ENCODE measurements around the gene VSTM2B.

DNA sequence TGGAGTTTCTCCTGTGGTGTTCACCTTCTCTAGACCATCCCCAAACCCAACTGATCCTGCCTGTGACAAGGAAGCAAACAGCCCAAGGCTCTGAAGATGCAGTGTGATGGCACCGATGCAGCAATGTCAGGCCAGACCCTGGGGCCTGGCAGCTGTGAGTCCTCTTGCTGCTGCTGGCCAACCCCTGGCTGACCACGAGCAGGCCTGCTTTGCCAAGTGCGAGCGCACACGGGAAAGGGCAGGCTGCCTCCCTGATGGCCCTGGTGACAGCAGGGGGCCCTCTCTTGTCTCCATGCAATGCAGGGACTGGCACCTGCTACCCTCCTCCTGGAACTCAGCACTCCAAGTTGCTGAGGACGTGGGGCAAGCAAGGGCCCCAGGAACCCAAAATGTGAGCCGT is 5.4 kb upstream of the VSTM2B start:
- TF ChIP-seq, protein P1, sequence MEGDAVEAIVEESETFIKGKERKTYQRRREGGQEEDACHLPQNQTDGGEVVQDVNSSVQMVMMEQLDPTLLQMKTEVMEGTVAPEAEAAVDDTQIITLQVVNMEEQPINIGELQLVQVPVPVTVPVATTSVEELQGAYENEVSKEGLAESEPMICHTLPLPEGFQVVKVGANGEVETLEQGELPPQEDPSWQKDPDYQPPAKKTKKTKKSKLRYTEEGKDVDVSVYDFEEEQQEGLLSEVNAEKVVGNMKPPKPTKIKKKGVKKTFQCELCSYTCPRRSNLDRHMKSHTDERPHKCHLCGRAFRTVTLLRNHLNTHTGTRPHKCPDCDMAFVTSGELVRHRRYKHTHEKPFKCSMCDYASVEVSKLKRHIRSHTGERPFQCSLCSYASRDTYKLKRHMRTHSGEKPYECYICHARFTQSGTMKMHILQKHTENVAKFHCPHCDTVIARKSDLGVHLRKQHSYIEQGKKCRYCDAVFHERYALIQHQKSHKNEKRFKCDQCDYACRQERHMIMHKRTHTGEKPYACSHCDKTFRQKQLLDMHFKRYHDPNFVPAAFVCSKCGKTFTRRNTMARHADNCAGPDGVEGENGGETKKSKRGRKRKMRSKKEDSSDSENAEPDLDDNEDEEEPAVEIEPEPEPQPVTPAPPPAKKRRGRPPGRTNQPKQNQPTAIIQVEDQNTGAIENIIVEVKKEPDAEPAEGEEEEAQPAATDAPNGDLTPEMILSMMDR (conservative IDR thresholded peaks at IDR 0.05 in 1 of 2, IDR thresholded peaks at IDR 0.05 in 1 of 2; ENCODE audit: extremely low read depth in 1 of 2, insufficient read depth in 1 of 2, low read depth in 1 of 2, low read length in 2 of 2) = no peak
- no peak for TF ChIP-seq EZH2 (IDR thresholded peaks at IDR 0.05; ENCODE audit: borderline replicate concordance, low read length)
